ENCODE data around the gene TSPEAR.

Gene TSPEAR

DNA sequence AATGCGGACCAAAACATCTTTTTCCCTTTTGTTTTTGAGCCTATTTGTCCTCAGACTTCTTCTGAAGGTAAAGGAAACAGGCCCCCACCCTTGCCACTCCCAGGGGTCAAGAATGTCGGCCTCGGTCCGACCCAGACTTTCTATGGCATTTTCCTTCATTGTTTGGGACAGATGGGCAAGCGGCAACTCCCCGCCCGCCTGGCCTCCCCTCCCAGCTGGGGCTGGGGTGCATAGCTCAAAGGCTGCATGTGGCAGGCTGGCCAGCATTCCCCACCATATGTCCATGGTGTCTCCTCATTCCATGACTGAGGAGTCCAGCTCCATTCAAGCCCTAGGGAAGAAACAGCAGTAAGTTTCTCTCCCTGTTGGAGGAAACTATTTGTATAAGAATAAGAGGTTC, 29.4 kb upstream of the TSPEAR start:
- no peak for DNase-seq

DNA sequence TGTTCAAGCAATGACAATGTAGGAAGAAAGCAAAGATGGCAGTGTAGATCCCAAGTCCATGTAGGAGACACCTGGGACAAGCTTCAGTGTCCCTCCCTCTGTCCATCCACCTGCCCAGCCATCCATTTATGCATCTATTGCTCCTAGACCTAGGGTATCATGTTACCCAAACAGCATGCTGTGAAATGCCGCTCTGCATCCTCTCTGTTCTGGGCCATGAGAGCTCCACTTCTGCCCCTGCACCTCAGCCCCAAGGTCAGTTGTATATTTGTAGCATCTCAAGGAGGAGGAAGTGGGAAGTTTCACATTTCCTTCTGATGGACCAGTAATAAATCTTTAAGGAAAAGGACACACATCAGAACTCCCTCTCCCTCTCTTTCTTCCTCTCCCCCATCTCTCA, 27.9 kb upstream of the TSPEAR start:
- no peak for DNase-seq

DNA sequence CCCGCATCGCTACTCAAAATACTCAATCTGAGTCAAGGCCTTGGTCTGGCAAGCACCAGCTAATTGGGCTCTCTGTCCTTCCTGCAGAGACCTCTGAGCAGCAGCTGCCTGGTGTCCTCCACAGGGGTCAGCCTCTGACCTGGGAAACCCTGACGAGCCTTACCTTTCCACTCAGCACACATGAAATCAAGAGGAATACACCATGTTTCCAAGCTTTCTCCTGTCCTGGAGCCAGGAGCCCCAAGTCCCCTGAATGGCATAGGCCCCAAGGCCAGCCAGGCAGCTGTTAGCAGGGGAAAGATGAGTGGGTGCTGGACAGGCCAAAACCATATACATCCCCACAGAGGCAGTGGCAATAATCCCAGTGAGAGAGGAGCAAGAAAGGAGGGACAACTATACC, 27.2 kb upstream of the TSPEAR start:
- no peak for DNase-seq

DNA sequence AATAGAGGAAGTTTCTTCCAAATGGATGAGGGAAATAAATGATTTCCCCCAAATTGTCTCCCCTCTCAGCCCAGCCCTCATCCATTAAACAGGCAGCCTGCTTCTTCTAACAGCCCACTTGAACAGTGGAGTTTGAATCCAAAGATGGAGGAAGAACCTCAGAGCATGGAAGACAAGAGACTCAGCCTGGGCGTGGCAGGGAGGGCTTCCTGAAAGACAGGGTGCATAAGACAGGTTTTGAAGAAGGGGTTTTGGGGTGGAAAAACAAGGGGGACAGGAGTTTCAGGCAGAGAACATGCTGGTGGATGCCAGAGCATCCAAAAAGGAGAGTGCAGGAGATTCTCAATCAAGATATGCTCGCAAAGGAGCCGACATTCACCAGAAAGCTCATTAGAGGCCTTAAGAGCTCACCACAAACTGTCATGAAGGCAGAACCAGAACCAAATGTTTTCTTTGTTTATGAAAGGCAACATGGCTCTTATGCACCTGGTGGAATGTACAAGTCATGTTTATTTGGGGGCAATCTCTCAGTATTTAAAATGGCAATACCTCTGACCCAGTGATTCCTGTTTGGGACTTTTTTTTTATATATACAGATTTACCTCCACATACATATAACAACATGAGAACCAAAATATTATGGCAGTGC, 26.5 kb upstream of the TSPEAR start:
- DNase-seq, result no peak

DNA sequence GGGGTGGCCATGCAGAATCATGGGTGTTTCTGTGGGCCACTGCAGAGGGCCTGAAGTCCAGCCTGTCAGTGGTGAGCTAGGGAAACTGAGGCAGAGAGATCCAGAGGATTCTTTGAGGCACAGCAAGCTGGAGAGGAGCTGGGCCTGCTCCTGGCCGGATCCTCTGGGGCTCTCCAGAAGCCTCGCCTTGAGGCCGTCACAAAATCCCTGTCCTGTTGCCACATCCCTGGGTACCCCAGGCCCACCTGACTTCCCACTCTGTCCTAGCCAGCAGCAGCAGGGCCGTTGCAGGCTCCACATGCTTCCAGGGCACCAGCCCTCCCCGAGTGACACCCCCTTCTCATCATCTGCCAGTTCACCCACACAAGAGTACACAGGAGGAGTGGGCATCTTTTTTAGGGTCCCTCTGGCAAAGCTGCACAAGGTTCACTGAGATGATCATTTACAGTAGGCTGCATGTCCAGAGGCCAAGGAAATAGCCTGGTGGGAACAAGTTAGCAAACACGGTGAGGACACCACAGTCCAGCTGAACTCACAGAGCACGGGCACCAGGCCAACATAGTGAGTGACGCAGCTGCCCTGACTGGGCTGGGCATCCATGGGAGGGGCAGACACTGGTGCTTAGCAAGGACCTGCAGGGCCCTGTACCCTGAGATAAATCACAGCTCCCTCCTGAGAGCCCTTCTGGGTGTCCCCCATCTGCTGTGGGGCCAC, 25.1 kb upstream of the TSPEAR start:
- peak; percentile 90 for DNase-seq

DNA sequence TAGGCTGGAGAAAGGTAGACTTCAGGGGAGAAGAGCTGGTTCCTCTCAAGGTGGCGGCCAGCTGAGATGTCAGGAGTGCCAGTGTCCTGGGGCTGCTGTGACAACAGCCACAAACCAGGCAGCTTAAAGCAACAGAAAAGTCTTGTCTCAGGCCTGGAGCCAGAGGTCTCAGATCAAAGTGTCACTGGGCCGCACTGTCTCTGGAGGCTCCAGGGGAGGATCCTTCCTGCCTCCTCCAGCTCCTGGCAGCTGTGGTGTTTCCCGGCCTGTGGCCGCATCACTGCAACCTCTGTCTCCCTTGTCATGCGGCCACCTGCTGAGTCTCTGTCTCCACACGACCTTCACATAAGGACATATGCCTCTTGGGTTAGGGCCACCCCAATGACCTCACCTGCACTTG, 24.4 kb upstream of the TSPEAR start:
- peak; percentile 21 for DNase-seq

DNA sequence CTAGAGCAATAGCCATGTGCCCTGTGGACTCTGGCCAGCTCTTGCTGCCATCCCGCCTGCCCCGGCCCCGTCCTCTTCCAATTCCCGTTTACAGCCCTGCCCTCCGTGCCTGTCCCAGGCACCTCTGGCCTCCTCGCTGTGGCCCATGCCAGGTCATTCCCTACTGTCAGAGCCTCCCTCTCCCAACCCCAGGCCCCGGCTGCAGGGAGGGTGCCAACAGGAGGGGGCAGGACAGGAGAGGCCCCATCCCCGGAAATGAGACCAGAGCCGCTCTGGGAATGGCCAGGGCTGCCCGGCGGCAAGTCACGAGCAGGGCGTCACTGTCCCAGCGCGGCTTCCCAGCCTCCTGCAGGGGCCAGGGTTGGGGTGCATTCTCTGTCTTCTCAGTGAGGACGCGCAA, 23.5 kb upstream of the TSPEAR start:
- DNase-seq, result no peak

DNA sequence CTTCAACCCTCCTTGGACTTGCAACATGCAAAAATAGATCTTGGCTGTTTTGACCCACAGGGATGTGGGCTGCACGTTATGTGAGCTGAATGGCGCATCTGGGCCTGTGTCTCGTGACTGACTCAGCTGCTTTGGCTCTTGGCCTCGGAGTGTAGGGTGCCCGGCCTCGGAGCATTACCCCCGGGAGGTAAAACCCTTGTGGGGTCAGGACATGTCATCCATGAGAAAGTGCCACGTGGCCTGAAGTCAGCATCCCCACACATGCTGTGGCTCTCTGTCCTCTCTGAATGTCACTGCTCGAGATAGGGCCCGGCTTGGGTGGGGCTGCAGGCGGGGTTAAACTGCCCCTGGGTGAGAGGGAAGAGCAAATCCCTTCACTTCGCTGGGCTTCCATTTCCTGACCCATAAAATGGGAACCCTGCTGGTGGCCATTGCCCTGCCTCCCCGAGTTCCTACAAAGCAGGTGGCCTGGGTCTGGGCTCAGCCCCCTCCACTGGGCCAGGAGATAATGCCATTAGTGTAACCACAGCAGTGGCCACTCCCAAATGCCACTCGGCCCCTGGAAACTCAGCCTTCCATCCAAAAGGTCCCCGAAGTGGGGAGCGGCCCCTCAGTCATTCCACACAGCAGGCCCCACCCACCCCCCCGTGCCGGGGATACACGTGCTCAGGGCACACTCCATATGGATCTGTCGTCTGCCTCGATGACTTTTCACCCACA, 22.8 kb upstream of the TSPEAR start:
- DNase-seq, result no peak

DNA sequence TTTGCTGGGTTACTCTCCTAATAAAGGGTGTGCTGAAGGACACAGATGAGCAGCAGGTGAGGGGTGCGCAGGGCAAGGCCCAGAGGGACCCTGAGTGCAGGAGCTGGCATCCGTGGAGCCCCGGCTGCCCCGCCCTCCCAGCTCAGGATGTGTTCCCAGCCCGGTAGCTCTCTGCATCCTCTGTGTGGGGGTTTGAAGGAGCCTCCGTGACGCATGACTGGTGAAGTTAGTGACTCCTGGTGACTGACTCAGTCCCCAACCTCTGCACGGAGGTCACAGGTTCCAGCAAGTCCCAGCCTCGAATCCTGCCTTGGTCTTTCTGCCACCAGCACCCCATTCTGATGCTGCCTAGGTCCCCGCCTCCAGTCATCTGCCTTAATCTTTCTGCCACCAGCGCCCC, 21.6 kb upstream of the TSPEAR start:
- no peak for DNase-seq

DNA sequence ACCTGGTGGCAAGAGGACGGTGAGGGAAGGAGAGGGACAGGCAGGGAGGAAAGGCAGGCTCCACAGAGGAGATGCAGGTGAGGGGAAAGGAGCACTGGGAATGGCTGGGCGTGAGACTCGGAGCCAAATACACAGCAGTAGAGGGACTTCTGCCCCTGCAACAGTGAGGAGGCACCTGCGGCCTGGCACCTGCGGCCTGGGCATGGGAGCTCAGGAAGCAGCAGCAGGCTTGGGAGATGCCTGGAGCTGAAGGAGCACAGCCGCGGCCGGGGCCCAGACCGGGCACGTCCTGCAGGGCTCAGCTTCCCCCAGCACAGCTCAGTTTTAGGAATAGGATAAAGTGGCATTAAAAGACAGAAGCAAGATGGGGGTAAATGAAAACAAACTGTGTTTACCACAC, 20.9 kb upstream of the TSPEAR start:
- no peak for DNase-seq

DNA sequence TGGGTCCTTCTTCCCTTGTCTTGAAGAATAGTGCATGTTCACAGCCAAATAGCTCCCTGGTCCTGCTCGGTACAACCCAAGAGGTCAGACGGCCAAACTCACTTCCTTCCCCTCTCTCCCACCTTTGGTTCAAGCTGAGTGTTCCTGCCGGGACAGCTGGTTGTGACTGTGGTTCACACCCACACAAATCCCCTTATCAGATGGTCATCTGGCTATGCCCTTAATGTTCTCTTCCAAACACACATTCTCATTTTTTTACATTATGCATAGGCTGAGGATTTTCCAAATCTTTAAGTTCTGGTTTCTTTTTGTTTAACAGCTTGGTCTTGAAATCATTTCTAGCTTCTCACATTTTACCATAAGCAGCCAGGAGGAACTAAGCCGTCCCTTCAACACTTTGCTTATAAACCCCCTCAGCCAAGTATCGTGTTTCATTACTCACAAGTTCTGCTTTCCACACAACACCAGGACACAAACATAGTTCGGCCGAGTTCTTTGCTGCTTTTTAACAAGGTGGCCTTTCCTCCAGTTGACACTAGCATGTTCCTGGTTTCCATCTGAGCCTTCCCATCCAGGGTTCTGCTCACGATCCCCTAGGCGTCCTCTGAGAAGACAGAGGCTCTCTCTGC, 19.7 kb upstream of the TSPEAR start:
- DNase-seq, result no peak

DNA sequence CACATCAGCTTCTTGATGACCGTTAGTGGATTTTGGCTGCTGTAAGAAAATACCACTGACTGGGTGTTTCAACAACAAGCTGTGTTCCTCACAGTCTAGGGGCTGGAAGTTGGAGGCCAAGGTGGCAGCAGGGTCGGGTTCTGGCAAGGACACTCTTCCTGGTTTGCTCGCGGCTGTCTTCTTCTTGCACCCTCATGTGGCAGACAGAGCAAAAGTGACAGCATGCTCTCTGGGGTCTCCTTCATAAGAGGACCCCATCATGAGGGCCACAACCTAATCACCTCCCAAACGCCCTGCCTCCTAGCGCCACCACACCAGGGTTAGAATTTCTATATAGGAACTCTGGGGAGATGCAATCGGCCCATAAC, 18.6 kb upstream of the TSPEAR start:
- DNase-seq, result no peak

DNA sequence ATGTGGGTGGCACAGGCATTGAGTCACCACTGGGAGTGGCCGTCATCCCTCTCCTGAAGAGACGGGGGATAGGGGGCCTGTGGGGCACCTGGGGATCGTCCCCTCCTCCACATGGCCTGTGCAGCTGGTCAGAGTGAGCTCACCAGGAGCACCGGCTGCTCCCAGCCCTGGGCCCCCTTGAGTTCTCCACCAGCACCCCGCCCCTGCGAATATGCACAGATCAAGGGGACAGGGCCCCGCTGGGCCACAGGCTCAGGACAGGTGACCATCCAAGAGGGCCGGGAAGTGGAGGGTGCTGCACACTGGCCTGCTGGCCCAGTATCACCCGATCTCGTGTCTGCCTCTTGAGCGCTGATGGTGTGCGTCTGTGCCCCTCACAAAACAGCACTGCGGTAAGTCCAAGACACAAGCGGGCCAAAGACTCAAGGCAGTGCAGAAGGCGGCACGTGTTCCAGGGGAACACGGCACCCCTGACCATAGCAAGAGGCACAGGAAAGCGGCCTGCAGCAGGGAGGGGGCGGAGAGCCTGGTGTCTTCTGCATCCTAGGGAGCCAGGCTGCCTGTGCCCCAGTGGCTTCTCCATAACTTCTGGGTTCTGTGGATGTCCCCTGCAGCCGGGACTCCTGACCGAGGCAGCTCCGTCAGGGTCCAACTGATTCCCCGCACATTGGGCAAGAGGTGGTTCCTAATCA, 18.1 kb upstream of the TSPEAR start:
- no peak for DNase-seq

DNA sequence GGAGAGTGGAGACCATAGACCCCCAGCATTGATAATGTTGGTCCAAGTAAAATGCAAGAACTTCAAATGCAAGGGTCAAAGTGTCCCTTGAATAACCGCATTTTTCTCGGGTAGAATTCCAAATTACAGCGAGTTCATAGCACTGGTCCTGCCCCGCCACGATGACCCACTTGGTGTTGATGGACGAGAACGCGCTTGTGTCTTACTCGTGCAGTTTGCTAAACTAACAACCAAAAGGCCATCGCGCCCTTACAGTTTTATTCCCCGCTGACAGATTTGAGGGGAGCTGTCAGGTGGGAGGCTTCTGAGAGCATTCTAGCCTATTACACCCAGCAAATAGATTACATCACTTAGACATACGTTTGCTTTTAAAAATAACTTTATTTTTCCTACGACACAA, 17.3 kb upstream of the TSPEAR start:
- DNase-seq, result no peak

DNA sequence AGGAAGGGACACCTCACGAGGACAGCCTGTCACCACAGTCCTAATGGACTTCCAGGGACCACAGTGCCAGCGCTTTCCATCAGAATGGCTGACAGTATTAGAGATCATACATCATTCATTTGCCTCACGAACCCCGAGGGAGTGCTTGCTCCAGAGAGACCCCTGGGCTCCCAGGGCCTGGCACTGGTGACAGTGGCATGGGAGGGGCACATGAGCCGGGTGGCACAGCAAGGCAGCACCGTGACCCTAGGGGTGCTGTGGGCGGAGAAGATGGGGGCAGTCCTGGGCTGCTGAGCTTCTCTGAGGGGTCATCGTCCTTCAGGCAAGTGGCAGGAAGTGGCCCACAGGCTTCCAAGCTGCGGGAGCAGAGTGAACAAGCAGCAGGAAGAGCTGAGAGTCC, 16.4 kb upstream of the TSPEAR start:
- DNase-seq, result no peak

DNA sequence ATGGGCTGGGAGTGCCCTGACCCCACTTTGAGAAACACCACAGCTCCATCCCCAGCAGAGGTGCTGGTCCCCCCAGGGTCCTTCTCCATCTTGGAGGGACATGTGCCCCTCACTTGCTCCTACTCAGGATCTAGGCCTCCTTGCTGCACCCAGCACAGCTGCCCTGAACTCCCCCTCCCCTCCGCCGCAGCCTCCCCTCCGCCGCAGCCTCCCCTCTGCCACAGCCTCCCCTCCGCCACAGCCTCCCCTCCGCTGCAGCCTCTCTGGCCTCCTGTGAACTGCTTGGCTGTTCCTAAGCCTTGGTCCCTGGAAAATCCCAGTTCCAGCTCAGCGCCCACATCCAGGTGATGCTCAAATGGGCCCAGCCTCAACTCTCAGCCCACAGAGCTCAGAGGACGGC, 15.9 kb upstream of the TSPEAR start:
- DNase-seq, result no peak

DNA sequence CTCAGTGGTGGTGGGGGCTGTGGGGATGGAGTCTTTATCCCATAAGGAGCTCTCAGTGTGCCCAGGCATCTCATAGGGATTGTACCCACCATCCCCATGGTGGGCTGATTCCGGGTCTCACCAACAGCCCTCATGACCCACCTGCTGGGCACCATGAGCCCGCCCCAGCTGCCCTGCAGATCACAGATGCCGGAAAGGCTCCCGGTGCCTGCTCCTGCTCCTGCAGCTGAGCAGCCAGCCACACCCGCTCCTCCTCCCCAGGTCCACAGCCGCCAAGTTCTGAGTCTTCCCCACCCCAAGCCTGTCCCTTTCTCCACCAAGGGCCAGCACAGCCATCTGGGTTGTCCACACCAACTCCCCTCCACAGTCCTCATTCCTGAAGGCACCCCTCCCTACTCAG, 15.5 kb upstream of the TSPEAR start:
- DNase-seq, result no peak

DNA sequence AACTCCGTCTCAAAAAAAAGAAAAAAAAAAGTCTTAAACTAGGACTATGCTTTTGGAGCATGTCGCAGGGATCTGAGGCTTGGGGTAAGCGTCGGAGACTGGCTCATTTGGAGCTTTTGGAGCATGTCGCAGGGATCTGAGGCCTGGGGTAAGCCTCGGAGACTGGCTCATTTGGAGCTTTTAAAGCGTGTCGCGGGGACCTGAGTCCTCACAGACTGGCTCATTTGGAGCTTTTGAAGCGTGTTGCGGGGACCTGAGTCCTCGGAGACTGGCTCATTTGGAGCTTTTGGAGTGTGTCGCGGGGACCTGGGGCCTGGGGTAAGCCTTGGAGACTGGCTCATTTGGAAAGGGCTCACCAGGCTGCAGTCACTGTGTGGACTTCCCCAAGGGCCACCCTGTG, 13.6 kb upstream of the TSPEAR start:
- DNase-seq, result no peak

DNA sequence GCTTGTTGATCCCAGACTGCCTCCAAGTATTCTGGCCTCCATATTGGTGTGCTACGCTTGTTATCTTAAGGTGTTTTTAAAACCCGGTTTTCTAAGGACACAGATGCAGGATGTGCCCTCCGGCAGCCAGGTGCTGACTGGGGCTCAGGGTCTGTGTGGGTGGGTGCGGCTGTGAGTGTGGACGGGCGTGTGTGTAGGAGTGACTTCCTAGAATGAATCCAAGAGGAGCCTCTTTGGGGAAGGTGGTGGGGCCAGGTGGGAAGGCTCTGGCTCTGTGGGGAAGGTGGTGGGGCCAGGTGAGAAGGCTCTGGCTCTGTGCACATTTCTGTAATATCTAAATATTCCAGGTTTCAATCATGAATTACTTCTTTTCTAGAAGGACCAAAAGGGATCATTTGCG, 12.8 kb upstream of the TSPEAR start:
- DNase-seq, result no peak

DNA sequence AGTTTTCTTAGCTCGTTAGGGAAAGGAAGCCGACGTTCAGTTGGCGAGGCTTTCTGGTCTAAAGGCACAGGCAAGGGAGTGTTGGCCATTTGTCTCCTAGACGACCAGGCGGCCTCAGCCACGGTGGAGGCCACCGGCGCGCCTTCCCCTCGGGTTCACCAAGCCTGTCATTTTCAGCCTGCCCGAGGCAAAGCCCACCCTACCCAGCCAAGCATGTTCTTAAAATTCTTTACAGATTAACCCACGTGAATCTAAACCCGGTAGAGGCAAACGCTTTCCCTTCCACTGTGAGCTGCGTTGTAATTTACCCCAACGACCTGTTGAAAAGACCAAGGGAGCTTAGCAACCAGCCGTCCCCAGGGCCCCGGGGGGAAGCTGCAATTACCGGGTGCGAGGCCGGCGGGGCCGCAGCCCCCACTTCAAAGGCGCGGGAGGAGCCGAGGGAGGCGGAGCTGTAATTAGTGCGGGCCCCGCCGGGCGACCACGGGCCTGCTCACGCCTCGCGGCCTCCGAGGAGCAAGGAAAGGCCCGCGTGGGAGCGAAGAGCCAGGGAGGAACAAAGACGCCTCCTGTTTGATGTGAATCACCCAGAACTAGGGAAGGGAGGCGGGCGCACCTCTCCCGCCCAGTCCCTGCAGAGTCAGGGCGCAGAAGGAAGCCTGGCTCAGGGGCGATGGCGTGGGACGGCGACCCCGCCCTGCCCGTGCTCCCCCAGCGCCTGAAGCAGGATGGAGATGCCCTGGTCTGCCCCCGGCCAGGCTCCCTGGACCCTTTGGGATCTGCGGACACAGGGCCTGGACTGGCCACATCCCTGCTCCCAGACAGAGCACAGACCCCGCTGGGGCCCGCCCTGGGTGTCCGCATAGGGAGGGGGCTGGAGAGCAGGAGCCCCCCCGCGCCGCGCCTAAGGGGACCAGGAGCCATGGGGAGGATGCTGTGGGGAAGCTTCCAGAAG, 12.1 kb upstream of the TSPEAR start:
- DNase-seq, result no peak

DNA sequence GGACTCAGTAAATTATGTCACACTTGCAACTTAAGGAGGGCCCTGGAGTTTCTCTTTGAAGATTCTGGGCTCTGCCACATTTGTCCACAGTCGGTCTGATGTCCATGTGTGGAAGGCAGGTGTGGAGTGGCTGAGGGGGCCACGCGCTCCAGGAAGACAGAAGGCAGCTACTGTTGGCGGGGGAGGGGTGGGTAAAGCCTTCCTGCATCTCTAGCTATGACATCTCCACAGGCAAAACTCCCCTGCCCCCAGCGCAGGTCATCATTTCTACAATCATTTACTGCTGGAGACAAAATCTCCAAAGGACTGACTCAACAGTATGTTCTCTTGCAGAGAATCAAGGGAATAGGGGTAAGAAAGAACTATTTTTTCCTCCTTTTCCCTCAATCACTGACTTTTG, 11.4 kb upstream of the TSPEAR start:
- no peak for DNase-seq

DNA sequence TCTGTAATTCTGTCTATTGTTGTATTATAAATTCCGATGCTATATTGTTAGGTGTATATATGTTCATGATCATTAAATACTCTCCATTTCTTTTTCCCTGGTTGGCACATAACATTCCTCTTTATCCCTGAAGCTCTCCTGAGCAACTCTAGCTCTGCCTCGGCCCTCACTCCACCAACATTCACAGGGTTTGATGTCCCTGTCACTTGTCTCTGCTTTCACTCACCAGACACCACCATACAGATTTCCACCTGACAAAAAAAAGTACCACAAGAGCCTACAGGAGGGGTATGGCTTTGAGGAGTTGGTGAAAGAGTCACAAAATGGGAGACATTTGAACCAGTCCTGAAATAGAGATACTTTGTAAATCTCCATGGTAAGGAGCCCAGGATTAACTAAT, 8.8 kb upstream of the TSPEAR start:
- DNase-seq, result no peak

All from SHP77 treated with DMSO at 0.1 percent for 48 hours (cell line).